Right renal pelvis (tissue), 4 donors: ENCODE measurements around the gene PADI3. TPM values are rescaled to one million over a fixed set of nuclear protein-coding genes. Genes with fewer than 3 reads are reported as not detected.

Source experiments
- DNase-seq, 4 donors: peaks; one replicate each; pipeline ENCODE4 v3.0.0-alpha.2; 2013; ENCODE audit warnings: low read depth in 4 of 4, low spot score in 3 of 4, missing footprints in 1 of 4
- polyA plus RNA-seq, 4 donors: library from polyadenylated mRNA; unstranded; fragments of 120-200 nt; gene quantifications; one replicate each; pipeline ENCODE4 v1.2.1, GENCODE V29; 2013; ENCODE audit not compliant: insufficient read length in 4 of 4

The PADI3 gene
- polyA plus RNA-seq, 4 donors: 0.10 to 0.22 (median 0.14) TPM; not detected in 1

GRCh38 chr1:17295292-17295691 lies 46.4 kb downstream of the PADI3 start:
- no peak for DNase-seq

GRCh38 chr1:17296086-17296485 lies 47.2 kb downstream of the PADI3 start:
- DNase-seq: no peak

- DNase-seq: no peak
Measured at GRCh38 chr1:17297991-17298390, 49.1 kb downstream of the PADI3 start.

- DNase-seq: no peak
Measured at GRCh38 chr1:17301767-17302166, 52.9 kb downstream of the PADI3 start.

GRCh38 chr1:17304151-17304825 lies 55.4 kb downstream of the PADI3 start:
- no peak for DNase-seq

- no peak for DNase-seq
Measured at GRCh38 chr1:17304826-17305175, 55.9 kb downstream of the PADI3 start.

- DNase-seq: no peak
Measured at GRCh38 chr1:17305576-17306095, 56.7 kb downstream of the PADI3 start.

- DNase-seq: no peak
Measured at GRCh38 chr1:17306407-17306806, 57.5 kb downstream of the PADI3 start.

GRCh38 chr1:17306921-17307320 lies 58.0 kb downstream of the PADI3 start:
- no peak for DNase-seq

GRCh38 chr1:17307329-17307728 lies 58.4 kb downstream of the PADI3 start:
- DNase-seq: no peak

- DNase-seq: no peak
Measured at GRCh38 chr1:17307946-17308345, 59.0 kb downstream of the PADI3 start, which contains the start of gene PADI4. Gene PADI4, plus strand, starts transcription at chr1:17308197. Its CDS starts 26 bp downstream, at chr1:17308223.

GRCh38 chr1:17308593-17308992 lies 59.7 kb downstream of the PADI3 start:
- no peak for DNase-seq

GRCh38 chr1:17309426-17310067 lies 60.6 kb downstream of the PADI3 start:
- DNase-seq: no peak

- DNase-seq: no peak
Measured at GRCh38 chr1:17310068-17310640, 61.3 kb downstream of the PADI3 start.

- DNase-seq: no peak
Measured at GRCh38 chr1:17313530-17314309, 64.8 kb downstream of the PADI3 start.

GRCh38 chr1:17314491-17314971 lies 65.6 kb downstream of the PADI3 start:
- no peak for DNase-seq

GRCh38 chr1:17315542-17316130 lies 66.7 kb downstream of the PADI3 start:
- DNase-seq: no peak

- no peak for DNase-seq
Measured at GRCh38 chr1:17316704-17317103, 67.8 kb downstream of the PADI3 start.

- no peak for DNase-seq
Measured at GRCh38 chr1:17318262-17318661, 69.4 kb downstream of the PADI3 start.

GRCh38 chr1:17319561-17320350 lies 70.9 kb downstream of the PADI3 start:
- no peak for DNase-seq
